Activated CD8-positive, alpha-beta memory T cell treated with anti-CD3 and anti-CD28 coated beads for 48 hours (primary cell): Measurements from ENCODE around the gene SASH1.

Experiments used
- DNase-seq, 3 experiments: peaks; one replicate each; pipeline ENCODE4 v3.0.0-alpha.2; 2020; ENCODE audit warnings: low read depth in 2 of 3, low spot score in 2 of 3

Gene SASH1

DNA sequence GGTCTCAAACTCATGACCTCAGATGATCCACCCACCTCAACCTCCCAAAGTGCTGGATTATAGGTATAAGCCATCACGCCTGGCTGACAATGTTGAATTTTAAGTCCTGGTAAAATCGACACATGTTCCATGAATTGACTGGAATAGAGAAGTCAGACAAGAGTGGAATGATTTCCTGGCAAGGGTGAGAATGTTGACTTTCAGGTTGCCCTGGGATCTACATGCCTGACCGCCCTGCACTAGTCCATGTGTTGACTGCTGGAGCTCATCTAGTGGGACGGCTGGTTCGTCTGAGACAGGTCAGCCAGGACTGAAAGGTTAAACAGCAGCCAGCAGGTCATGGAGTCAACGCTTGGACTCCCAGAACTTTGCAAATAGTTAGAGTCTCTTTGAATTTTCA is 88.8 kb downstream of the SASH1 start:
- no peak for DNase-seq

DNA sequence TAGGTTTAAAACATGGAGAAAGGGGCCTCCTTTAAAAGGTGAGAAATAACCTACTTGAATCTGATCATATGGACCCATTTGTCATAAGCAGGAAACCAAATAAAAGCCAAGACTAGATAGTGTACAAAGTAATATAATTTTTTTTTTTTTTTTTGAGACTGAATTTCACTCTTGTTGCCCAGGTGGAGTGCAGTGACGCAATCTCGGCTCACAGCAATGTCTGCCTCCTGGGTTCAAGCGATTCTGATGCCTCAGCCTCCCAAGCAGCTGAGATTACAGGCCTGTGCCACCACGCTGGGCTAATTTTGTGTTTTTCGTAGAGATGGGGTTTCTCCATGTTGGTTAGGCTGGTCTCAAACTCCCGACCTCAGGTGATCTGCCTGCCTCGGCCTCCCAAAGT is 89.2 kb downstream of the SASH1 start:
- no peak for DNase-seq

DNA sequence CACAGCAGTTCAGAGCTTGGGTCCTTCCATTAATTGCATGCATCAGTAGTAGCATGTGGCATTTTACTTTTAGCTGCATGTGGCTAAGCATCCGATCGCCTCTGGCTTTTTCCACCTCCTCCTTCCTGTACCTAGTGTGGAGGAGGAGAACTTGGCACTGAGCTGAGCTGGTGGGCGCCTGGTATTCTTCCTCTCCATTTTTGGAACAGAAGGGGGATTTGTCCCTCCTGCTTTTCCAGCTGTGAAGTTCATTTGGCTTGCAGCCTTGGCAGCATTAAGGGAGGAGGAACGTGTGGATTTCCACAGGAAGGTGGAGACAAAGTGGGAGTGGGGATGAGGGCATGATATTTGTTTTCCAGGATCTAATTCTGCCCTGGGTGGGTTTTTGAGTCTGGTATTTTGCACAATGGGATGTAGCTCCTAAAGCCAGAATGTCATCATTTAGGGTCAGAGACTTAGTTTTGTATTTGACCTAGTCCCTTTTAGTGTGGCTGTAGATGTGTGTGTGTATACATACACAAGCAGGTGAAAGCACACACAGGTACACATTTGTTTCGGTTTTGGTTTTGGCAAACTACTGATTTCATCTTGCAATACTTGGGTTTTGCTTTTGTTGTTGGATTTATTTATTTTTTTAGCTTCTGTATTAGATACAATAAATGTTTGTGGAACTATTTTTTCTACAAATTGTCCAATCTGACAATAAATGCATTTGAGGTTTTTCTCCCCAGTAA is 90.0 kb downstream of the SASH1 start:
- no peak for DNase-seq

DNA sequence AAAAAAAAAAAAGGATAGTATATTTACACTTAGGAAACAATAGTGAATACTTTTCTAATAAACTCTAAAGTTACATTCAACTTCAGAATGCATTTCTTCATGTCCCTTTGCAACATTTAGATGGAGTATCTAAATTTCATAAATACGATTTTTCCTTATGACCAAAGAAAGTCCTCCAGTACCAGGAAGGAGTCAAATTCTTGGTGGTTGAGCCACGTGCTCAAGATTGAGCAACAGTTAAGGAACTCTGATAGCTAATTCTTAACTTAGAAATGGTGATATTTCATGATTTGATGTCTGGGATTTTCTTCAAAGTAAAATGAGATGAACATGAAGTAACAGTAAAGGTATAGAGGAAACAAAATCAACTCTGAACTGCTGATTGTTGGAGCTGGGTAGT is 92.7 kb downstream of the SASH1 start:
- no peak for DNase-seq

DNA sequence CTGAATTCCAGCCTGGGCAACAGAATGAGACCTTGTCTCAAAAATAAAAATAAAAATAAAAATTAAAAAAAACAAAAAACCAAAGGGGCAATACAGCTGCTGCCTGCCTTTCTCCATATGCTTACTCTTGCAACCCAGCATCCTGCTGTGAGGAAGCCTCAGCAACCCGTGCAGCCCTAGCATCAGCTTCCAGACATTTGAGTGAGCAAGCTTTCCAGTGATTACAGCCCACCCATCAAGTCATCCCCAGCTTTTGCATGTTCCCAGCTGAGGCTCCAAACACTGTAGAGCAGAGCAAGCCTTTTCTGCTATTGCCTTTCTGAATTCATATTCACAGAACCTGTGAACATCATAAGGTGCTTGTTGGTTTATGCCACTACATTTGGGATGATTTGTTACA is 93.8 kb downstream of the SASH1 start:
- DNase-seq = no peak

DNA sequence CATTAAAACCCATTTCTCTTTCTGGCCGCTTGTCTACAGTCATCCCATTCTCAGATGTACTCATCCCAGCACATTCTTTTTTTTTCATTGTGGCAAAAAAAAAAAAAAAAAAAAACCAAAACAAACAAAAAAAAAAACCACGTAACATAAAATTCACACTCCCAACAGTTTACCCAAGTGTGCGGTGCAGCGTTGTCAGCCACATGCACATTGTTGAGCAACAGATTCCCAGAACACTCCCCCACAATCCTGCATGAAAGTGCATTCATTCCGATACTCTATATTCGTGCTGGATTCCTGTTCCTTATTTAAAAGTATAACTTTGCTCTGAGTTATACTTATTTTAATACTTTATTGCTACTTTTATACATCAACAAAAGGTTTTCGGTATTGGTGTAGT is 96.0 kb downstream of the SASH1 start:
- no peak for DNase-seq

DNA sequence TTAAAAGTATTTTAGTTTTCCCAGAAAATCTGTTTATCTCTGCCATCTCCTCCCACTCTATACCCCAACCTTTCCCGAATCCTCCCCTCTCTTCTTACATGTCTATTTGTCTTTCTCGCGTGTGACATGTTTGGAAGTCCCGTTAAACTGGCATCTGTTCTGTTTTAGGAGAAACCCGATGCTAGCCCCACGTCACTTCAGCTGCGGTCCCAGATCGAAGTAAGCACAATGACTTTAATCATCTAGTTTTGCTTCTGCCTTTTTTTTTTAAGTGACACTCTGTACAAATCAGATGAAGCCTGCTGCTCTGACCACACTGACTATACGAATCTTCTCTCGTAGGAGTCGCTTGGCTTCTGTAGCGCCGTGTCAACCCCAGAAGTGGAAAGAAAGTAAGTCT is 97.4 kb downstream of the SASH1 start:
- DNase-seq = no peak

DNA sequence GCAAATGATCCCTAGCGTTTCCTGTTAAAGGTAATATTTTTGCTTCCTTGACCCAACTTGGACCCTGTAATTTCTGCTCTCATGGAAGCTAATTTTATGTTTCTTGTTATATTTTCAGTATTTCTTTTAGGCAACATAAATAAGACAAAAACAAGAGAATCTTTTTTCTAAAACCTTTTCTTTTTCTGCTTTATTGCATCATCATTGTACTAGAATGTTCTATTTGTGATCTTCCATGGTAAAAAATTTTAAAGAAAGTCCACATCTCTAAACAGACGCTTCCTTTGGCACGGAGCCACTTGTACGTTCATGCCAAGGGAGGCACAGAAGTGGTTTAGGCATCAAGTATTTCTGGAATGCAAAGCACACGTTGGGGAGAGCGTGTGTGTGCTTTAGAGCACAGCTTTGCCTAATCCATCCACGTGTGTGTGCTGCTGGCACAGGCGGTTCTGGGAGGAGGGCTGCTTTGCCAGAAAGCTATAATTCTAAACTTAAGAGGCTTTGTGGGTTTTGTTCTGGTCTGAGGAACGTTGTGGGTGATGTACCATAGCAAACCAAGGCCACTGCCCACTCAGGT is 98.3 kb downstream of the SASH1 start:
- no peak for DNase-seq

DNA sequence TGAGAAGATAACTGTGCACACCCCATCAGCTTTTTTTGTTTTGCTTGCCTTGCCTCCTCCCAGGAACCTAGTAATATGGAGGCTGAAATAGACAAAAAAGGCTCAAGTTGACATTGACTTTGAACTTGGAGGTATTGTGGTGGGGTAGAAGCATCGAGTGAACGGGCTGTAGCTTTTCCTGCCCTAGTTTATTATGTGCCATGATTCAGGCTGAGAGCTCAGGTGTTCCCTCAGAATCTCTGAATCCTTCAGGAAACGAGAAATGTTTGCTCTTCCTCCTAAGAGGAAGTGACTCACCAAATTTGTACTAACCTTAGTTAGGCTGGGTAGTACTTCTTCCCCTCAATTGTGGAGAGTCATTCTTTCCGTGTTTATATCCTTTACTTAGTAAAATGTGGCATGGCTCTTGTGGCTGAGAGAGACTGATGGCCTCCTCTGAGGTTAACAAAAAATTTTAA is 98.8 kb downstream of the SASH1 start:
- DNase-seq = no peak

DNA sequence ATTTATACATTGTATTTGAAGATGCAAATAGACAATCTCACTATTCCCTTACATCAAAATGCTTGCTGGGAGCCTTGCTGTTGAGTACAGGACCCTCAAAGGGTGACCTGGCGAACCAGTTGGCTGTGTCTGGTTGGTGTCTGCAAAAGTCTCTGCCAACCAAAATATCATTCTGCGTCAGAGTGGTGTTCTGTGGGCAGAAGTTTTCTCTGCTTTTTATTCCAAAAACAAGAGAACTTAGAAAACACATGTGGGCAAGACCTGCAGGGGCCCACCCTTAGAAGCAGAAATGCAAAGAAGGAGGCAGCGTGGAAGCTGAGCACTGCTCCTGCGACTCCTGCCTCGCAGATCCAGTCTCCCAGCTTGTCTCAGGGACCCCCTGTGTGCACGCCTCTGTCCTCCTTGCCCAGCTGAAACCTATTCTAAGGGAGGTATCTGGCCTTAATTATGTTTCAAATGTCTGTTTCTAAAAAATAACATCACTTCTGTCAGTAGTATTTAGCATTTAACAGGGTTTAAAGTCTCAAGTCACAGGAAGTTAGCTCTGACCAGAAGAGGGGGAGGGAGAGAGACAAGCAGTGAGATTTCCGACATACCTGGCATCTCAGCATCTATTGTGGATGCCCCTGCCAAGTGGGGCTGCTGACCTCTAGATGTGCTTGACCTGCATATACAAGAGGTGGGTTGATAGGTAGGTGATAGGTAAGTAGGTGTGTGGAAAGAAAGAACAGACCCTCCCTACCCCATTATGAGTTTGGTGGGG is 101.3 kb downstream of the SASH1 start:
- no peak for DNase-seq

DNA sequence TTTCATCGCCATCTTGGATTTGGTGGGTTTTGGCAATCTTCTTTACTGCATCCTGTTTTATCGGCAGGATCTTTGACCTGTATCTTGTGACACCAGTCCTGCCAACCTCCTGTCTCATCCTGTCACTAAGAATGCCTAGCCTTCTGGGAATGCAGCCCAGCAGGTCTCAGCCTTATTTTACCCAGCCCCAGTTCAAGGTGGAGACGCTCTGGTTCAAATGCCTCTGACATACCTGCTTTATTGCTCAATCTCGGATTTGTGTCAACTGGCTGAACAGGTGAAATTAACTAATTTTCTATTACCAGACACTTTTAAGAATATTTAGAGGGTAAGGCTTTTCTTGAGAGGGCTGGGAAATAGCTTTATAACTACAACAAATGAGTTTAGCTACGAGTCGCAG is 102.5 kb downstream of the SASH1 start:
- no peak for DNase-seq

DNA sequence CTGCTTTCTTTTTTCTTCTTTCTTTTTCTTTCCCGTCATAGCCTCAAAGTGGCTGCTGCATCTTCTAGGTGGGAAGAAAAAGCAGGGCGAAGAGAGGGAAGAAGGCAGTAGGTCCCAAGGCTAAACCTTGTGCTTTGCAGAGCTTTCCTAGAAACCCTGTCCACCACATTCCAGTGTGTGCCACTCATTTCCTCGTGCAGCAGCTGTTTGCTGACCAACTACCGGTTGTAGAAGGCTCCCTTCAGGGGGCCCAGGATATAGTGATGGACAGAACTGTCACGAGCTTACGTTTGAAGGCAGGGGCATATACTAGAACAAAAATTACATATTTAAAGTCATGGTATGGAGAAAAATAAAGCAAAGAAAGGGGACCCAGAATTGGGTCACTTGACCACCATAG is 103.0 kb downstream of the SASH1 start:
- DNase-seq = no peak

DNA sequence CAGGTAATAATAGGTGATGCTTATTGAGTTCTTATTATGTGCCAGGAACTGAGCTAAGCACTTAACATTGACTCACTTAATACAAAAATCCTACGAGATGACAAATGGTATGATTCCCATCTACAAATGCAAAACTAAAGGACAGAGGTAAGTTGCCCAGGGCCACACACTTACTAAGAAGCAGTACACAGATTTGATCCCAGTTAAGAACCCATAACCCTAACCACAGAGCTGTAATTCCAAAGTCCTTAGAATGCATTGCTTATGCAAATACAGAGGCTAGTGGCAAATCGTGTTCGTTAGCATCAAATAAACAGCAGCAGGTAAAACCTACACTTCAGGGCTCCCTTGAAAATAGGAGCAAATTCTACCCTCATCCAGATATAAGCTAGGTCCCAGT is 104.0 kb downstream of the SASH1 start:
- DNase-seq = no peak

DNA sequence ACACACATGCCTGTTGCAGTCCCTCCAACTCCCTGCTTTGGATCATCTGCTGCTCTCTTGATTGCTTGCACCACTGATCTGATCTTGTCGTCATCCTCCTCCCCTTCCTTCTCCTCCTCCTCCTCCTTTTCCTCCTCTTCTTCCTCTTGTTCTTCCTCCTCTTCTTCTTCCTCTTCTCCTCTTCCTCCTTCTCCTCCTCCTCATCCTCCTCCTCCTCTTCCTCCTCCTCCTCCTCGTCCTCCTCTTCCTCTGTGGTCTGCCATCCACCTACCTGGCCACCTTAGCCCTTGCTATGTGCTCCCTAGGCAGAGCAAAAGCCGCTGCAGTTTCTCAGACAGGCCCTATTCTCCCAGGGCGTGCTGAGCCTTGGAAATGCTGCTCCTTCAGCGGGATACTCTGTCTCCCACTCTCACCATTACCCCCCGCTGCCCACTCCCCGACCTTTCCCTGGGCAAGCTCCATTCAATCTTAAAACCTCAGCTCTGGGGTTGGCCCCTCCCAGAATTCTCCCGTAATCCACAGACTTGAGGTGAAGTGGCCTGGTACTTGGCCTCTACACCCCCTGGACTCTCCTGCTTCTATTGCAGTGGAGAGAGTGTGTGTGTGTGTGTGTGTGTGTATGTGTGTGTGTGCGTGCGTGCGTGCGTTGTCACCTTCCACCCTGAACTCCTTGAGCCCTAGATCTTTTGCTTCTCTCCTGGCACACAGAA is 105.0 kb downstream of the SASH1 start:
- DNase-seq = no peak

DNA sequence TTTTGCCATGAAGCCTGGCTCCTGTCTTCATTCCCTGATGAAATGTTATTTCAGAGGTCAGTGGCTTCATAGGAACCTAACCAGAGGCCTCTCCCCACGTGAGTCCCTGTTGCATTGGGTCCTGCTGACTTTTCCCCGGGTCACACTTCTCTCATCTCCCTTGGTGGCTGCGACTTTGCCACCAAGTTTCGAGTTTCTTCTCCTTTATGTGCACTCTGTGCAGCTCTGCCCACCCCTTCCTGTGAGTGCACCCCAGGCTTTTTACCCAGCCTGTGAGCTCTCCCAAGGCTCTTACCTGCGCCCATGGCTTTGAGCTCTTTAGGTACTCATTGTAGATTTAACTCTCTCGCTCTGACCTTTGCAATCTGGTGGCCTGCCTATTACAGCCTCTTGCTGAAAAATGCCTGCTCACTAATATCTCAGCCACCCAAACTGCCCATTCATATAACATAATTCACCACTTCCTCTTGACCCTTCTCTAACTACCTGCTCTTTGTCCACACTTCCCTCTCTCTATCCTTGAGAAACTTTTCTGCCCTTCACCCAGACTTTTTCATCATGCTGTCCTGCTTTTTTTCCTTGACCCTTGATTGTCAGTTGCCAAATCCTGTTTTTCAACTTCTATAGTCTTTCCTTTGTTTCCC is 105.9 kb downstream of the SASH1 start:
- DNase-seq = no peak

DNA sequence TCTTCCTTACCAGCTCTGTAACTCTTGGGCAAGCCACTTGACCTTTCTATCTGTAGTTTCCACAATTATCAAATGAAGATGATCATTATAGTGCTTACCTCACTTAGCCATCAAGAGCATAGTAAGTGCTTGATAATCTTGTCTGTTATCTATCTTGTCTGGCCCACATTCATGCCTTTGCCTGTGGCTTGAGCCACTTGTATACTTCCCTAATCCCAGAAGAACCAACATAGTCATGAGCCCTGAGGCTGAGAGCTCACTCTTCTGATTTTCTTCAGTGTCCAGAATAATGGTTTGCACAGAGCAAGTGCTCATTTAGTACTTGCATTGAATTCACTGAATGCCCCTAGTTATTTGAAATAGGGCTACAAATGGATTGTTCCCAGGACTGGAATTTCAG is 108.2 kb downstream of the SASH1 start:
- no peak for DNase-seq

DNA sequence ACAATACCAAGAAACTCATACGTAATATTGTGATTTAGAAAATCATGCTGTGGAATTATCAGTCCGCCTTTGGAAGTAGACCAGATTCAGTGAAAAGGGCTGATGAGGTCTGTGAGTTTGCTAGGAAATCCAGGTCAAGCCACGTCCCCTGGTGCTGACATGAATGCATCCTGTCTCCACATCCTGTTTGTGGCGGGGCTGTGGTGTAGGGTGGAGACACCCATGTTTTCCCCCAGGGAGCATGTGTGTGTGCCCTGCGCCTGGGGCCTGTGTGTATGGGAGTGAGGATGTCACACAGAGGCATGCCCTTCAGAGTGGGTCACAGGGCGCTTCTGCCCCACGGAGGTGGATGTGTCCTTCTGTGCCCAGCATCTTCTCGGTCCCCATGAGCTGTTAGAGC is 109.1 kb downstream of the SASH1 start:
- DNase-seq = no peak

DNA sequence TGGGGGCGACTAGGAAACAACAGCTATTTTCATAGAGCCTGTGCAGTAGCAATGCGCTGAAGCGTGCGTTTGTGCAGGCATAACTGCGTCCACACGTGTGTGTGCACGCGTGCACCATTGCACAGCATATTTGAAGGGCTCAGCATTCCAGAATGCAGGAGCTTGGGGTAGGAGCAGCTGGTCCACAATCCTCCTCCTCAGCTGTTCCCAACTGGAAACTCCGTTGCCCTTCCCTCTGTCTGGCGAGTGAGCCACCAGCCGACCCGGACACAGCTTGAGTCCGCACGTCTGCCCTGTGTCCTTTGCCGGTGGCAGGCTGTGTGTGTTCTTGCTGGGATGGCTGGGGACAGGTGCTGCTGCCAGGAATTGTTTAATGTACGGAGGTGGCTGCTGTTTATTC is 110.2 kb downstream of the SASH1 start:
- no peak for DNase-seq

DNA sequence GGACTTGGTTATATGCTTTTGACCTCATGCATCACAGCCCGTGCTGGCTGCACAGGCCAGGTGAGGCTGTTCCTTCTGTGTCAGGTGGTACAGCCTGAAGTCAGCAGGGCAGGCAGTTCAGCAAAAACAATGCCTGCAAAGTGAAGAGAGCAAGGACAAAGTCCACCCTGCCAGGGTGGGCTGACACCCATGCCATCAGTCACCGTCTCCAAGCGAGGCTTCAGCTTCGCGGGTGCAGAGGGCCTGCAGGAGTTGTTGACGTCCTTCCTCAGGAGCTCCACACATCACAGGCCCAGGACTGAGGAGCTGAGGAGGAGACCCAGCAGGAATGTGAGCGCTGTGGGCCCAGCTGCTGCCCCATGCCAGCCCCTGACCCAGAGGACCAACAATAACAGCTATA is 111.3 kb downstream of the SASH1 start:
- no peak for DNase-seq

DNA sequence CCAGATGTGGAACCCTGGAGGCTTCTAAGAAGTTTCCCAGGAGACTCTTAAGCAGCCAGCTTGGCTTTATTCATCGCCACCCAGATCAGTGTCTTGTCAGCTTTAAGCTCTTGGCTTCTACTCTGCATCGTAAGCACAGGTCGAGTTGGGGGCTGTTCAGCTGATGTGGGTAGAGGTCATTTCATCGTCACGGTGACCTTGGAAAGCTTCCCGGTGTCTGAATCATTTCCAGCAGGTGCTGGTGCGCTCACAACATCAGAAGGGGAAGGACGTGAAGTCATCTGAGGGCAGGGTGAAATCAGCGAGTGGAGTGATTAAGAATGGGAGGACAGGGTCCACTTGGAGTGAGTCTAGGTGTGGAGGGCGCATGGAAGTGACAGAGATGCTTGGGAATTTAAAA is 112.6 kb downstream of the SASH1 start:
- no peak for DNase-seq
